Motor neuron (in vitro differentiated cells): Measurements from ENCODE around the gene PRKACB. TPM values are rescaled to one million over a fixed set of nuclear protein-coding genes. Genes with fewer than 3 reads are reported as not detected.
"Not testable (repeated sequence)": the region's sequence is repeated elsewhere in the genome, so short reads cannot be mapped to it uniquely, and the experiment has no call there.

Experiments
- ATAC-seq, 8 experiments: fragments of 200-7000 bp; cut with Tn5 transposase; replicated peaks in 6 of 8; 2 replicates each; pipeline ENCODE4 v1.8.0; 2021; ENCODE audit warnings: mild to moderate bottlenecking in 8 of 8, moderate library complexity in 8 of 8
- H3K27ac ChIP-seq, 2 donors: fragments of 250-450 bp; sonication (Bioruptor Pico); 2 replicates each; pipeline ENCODE4 v1.9.0; 2021; ENCODE audit warnings: antibody characterized with exemption in 2 of 2, mild to moderate bottlenecking in 2 of 2, moderate library complexity in 1 of 2
- H3K4me1 ChIP-seq, 2 donors: fragments of 250-450 bp; sonication (Bioruptor Pico); replicated peaks in 1 of 2; 2 replicates each; pipeline ENCODE4 v1.6.1; 2021; ENCODE audit warnings: antibody characterized with exemption in 2 of 2, mild to moderate bottlenecking in 2 of 2, moderate library complexity in 1 of 2
- H3K4me3 ChIP-seq, 5 donors: fragments of 250-450 bp; sonication (Bioruptor Pico); 2 replicates each; pipeline ENCODE4 v1.9.0; 2021; ENCODE audit warnings: antibody characterized with exemption in 5 of 5, mild to moderate bottlenecking in 5 of 5, moderate library complexity in 4 of 5
- whole genome bisulfite sequencing, 10 experiments: fragments of 450-650 bp; shearing (Covaris generic); methylation state at CpG; one replicate each; pipeline ENCODE4 v1.0.0; 2022; 5-methylcytosine and 5-hydroxymethylcytosine counted together
- in situ Hi-C, 9 experiments: fragments of 400-800 bp; cut with MboI; loops; one replicate each; pipeline ENCODE4 v1.15.0; 2021; ENCODE audit warnings: low sequenced_read_pairs in 9 of 9, low pct_unique_long_range_greater_than_20kb in 2 of 9; ENCODE audit not compliant: unreplicated experiment in 9 of 9
- total RNA-seq, 8 experiments: library from RNA; unstranded; fragments of 300-600 nt; gene quantifications; 2 replicates each; pipeline versions ENCODE4 v1.2.3 to v1.2.4, GENCODE V29; 2022

PRKACB gene
- total RNA-seq, 8 experiments from 2014 or later = 21.7 to 120 (median 51.3) TPM

- 0 to 50% (median 0%) methylated on average over 1 of the region's 1 CpG; no CpG with 5 or more reads in 1 of the 10 experiments for WGBS, 10 experiments
- H3K27ac ChIP-seq = no peak overlapping the region
- H3K4me1 ChIP-seq = peaks cover 0 to 8% of the 10 kb centered on the region in 2 donors
- H3K4me3 ChIP-seq = no peak overlapping the region
- no peak for ATAC-seq
- in situ Hi-C loops = no loop called here
Observed at GRCh38 chr1:84266748-84267147, 122.7 kb downstream of the PRKACB start.

- H3K4me3 ChIP-seq = no peak overlapping the region
- in situ Hi-C loops = no loop called here
- ATAC-seq = no peak
- no peak overlapping the region for H3K27ac ChIP-seq
- peaks cover 0 to 11% of the 10 kb centered on the region in 2 donors for H3K4me1 ChIP-seq
Observed at GRCh38 chr1:84267476-84267875, 123.4 kb downstream of the PRKACB start.

GRCh38 chr1:84268346-84268745 lies 124.3 kb downstream of the PRKACB start:
- no peak overlapping the region for H3K4me3 ChIP-seq
- 60 to 100% (median 100%) methylated on average over 1 of the region's 1 CpG; no CpG with 5 or more reads in 3 of the 10 experiments for WGBS, 10 experiments
- in situ Hi-C loops = no loop called here
- H3K27ac ChIP-seq = no peak overlapping the region
- peaks cover 0 to 11% of the 10 kb centered on the region in 2 donors for H3K4me1 ChIP-seq
- ATAC-seq = no peak

DNA sequence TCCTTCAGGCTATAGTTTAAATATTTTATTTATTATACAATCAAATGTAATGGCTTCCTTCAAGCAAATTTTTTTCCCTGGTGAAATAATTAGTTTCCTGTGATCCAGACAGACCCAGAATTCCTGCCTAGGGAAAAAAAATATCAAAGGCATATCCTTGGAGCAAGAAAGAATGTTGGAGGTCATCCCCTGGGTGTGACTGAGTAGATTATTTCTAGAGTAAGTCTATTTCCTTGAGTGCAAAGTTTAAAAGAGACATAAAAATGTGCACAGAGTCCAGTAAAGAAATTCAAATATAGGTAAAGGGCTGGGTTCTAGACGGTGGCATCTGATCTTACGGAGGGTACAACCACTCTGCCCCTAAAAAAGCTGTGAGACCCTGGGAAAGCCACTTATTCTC lies 125.2 kb downstream of the PRKACB start:
- ATAC-seq = no peak
- Histone ChIP-seq H3K4me3 (no peak overlapping the region), H3K27ac (no peak overlapping the region), H3K4me1 (peaks cover 0 to 11% of the 10 kb centered on the region in 2 donors)
- in situ Hi-C loops = no loop called here
- 17 to 83% (median 47%) methylated on average over 2 of the region's 2 CpGs; no CpG with 5 or more reads in 1 of the 10 experiments for WGBS, 10 experiments

GRCh38 chr1:84271441-84272151 lies 127.5 kb downstream of the PRKACB start:
- in situ Hi-C loops = no loop called here
- WGBS, 10 experiments = 0 to 68% (median 39%) methylated on average over 1 to 6 of the region's 6 CpGs; no CpG with 5 or more reads in 1 of the 10 experiments
- no peak overlapping the region for H3K27ac ChIP-seq

DNA sequence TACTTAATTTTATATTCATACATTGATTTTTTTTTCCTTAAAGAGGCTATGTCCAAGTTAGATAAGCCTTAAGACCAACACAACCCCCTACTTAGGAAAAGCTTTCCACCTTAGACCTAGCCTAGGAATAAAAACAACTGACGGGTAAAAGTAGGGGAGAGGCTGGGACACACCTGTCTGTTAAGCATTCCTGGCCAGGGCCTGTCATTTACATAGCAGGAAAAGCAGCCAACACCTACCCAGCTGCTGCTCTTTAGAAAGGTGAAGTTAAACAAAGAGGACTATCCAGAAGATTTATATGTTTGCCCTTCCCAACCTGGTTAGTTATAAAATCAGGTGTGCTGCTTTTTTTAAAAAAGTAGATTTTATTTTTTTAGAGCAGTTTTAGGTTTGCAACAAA lies 128.3 kb downstream of the PRKACB start:
- no peak overlapping the region for H3K27ac ChIP-seq
- no peak for ATAC-seq

More at GRCh38 chr1:84271441-84272151, 127.5 kb downstream of the PRKACB start:
- Histone ChIP-seq H3K4me1 (peaks cover 0 to 8% of the 10 kb centered on the region in 2 donors), H3K4me3 (no peak overlapping the region)
- ATAC-seq = peak in 7 of 8 experiments; percentile 12 to 81 (median 61)

DNA sequence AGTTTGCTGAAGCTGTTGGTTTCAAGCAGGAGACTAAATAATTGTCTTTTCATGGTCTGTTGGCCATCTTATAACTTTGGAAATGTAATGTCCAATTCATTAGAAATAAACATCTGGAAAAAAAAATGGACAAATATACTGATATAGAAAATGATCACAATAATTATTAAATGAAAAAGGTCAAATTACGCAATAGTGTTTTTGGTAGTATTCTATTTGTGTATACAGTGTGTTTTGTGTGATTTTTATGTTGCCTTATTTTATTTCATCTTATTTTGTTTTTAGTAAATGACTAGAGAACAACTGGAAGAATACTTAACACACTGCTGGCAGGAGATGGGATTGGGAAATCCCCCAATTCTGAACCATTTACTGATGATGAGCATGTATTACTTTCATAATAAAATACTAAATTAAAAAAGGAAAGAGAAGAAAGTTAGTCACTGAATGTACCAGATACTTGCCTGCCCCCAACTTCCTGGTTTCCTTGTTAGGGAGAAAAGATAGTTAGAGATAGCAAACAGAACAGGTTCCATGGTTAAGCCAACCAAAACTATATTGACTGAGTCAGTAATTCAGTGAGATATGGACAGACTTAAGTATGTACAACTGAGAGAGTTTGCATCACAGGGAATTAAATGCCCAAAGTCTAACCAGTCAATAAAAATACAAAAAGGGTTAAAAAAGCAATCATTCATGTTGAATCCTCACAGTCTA lies 133.4 kb downstream of the PRKACB start:
- Histone ChIP-seq H3K4me1 (no peaks in the 10 kb centered on the region), H3K4me3 (no peak overlapping the region), H3K27ac (no peak overlapping the region)
- ATAC-seq = no peak
- WGBS, 10 experiments = 75 to 100% (median 100%) methylated on average over 1 of the region's 1 CpG
- in situ Hi-C loops = no loop called here

More for the DNA sequence above, 128.3 kb downstream of the PRKACB start:
- WGBS, 10 experiments = 25 to 100% (median 94%) methylated on average over 1 of the region's 1 CpG; no CpG with 5 or more reads in 2 of the 10 experiments
- H3K4me3 ChIP-seq = no peak overlapping the region
- in situ Hi-C loops = no loop called here
- peaks cover 0 to 8% of the 10 kb centered on the region in 2 donors for H3K4me1 ChIP-seq

DNA sequence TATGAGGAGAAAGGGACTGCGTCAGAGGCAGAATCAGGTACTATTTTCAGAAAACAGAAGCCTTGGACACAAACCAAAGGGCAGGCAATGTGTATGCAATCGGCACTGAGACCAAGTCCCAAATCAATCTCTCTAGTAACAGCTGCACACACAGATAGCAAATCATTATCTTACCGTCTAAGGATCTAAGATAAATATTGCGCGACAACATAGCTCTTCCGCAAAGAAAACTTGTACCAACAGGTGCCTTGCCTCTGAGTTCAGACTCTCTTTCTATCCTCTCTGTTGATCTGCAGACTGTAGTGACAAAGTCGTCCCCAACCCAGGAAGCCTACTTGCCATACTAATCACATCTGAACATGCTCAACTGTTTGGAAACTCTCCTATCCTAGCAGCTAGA lies 134.8 kb downstream of the PRKACB start:
- WGBS, 10 experiments = 66 to 98% (median 82%) methylated on average over 1 to 7 of the region's 7 CpGs; no CpG with 5 or more reads in 2 of the 10 experiments
- Histone ChIP-seq H3K4me1 (no peaks in the 10 kb centered on the region), H3K4me3 (no peak overlapping the region), H3K27ac (no peak overlapping the region)
- ATAC-seq = no peak
- in situ Hi-C loops = no loop called here

GRCh38 chr1:84280912-84281311 lies 136.8 kb downstream of the PRKACB start:
- no peaks in the 10 kb centered on the region for H3K4me1 ChIP-seq
- ATAC-seq = no peak
- in situ Hi-C loops = no loop called here
- H3K4me3 ChIP-seq = no peak overlapping the region
- no peak overlapping the region for H3K27ac ChIP-seq

- Histone ChIP-seq H3K27ac (no peak overlapping the region), H3K4me3 (no peak overlapping the region), H3K4me1 (no peaks in the 10 kb centered on the region)
- no peak for ATAC-seq
- in situ Hi-C loops = no loop called here
- WGBS, 10 experiments = 90 to 100% (median 100%) methylated on average over 1 of the region's 1 CpG; no CpG with 5 or more reads in 6 of the 10 experiments
Observed at GRCh38 chr1:84282780-84283333, 138.8 kb downstream of the PRKACB start.

GRCh38 chr1:84283381-84283780 lies 139.3 kb downstream of the PRKACB start:
- Histone ChIP-seq H3K4me3 (no peak overlapping the region), H3K4me1 (no peaks in the 10 kb centered on the region), H3K27ac (no peak overlapping the region)
- in situ Hi-C loops = no loop called here
- no peak for ATAC-seq
- 0 to 100% (median 50%) methylated on average over 1 of the region's 1 CpG; no CpG with 5 or more reads in 1 of the 10 experiments for WGBS, 10 experiments

GRCh38 chr1:84286071-84286470 lies 142.0 kb downstream of the PRKACB start:
- H3K4me3 ChIP-seq = no peak overlapping the region
- in situ Hi-C loops = no loop called here
- peak in 1 of 8 experiments; percentile 30 for ATAC-seq
- no peak overlapping the region for H3K27ac ChIP-seq
- WGBS, 10 experiments = 14 to 89% (median 77%) methylated on average over 1 of the region's 1 CpG; no CpG with 5 or more reads in 1 of the 10 experiments
- no peaks in the 10 kb centered on the region for H3K4me1 ChIP-seq

- H3K4me3 ChIP-seq, in situ Hi-C loops, H3K27ac ChIP-seq, ATAC-seq, H3K4me1 ChIP-seq: not testable (repeated sequence)
- 50 to 100% (median 62%) methylated on average over 1 to 3 of the region's 3 CpGs for WGBS, 10 experiments
Observed at GRCh38 chr1:84287389-84287788, 143.3 kb downstream of the PRKACB start.
